PC-3 (cell line): Measurements from ENCODE around the gene GRK1. TPM values are rescaled to one million over a fixed set of nuclear protein-coding genes. Genes with fewer than 3 reads are reported as not detected.

Experiments used
- ATAC-seq: fragments of 200-7000 bp; cut with Tn5 transposase; 2 replicates; pipeline ENCODE4 v1.9.1; 2020; ENCODE audit warnings: mild to moderate bottlenecking, moderate library complexity
- BruUV-seq: library from RNA; stranded (reverse); fragments of 400-500 nt; replicated peaks from 2 replicates; lab custom pipeline; 2021; lab: Mats Ljungman, UMichigan
- CTCF ChIA-PET: fragments of 300-600 bp; sonication (Branson Sonifier 250); formaldehyde crosslinking; loops from one replicate; lab custom pipeline; 2022; ENCODE audit warnings: antibody characterized with exemption; lab: Charles Lee
- POLR2A ChIA-PET: fragments of 300-600 bp; sonication (Branson Sonifier 250); formaldehyde crosslinking; loops from one replicate; lab custom pipeline; 2022; ENCODE audit warnings: antibody characterized with exemption; ENCODE audit not compliant: unreplicated experiment; lab: Charles Lee
- DNase-seq: peaks from one replicate; pipeline ENCODE4 v3.0.0-alpha.2; 2015
- H2AFZ ChIP-seq: fragments of 300-600 bp; sonication (generic); 2 replicates; pipeline ENCODE4 v1.6.0; 2016; ENCODE audit warnings: antibody characterized with exemption, low read length
- H3F3A ChIP-seq: fragments of 300-600 bp; sonication (generic); one replicate; pipeline ENCODE4 v1.6.0; 2017; ENCODE audit warnings: antibody characterized with exemption, low read length, control low read depth, mild to moderate bottlenecking; ENCODE audit not compliant: unreplicated experiment
- H3K27ac ChIP-seq: fragments of 300-600 bp; sonication (generic); 2 replicates; pipeline ENCODE4 v1.5.1; 2016; ENCODE audit warnings: mild to moderate bottlenecking, low read length
- H3K27me3 ChIP-seq: fragments of 300-600 bp; sonication (generic); 2 replicates; pipeline ENCODE4 v1.6.1; 2016; ENCODE audit warnings: low read length, mixed read lengths
- H3K36me3 ChIP-seq: fragments of 300-600 bp; sonication (generic); 2 replicates; pipeline ENCODE4 v1.6.1; 2016; ENCODE audit warnings: low read depth, mixed run types, low read length, mixed read lengths
- H3K4me1 ChIP-seq: fragments of 300-600 bp; sonication (generic); 2 replicates; pipeline ENCODE4 v1.5.1; 2016; ENCODE audit warnings: low read length; ENCODE audit not compliant: insufficient read depth
- H3K4me2 ChIP-seq: fragments of 300-600 bp; sonication (generic); 2 replicates; pipeline ENCODE4 v1.6.0; 2016; ENCODE audit warnings: low read length
- H3K4me3 ChIP-seq: fragments of 300-600 bp; sonication (generic); 2 replicates; pipeline ENCODE4 v1.5.1; 2016; ENCODE audit warnings: mild to moderate bottlenecking, low read length, mixed read lengths
- H3K79me2 ChIP-seq: fragments of 300-600 bp; sonication (generic); 2 replicates; pipeline ENCODE4 v1.6.1; 2017; ENCODE audit warnings: low read length, mixed read lengths
- H3K9ac ChIP-seq: fragments of 300-600 bp; sonication (generic); 2 replicates; pipeline ENCODE4 v1.6.0; 2016; ENCODE audit warnings: mild to moderate bottlenecking, low read length
- H3K9me2 ChIP-seq: fragments of 300-600 bp; sonication (generic); replicated peaks from 2 replicates; pipeline ENCODE4 v1.6.1; 2016; ENCODE audit warnings: mixed run types, low read length, mixed read lengths
- H3K9me3 ChIP-seq: fragments of 300-600 bp; sonication (generic); 2 replicates; pipeline ENCODE4 v1.6.1; 2016; ENCODE audit warnings: low read length, mixed read lengths
- H4K20me1 ChIP-seq: fragments of 300-600 bp; sonication (generic); 2 replicates; pipeline ENCODE4 v1.6.1; 2016; ENCODE audit warnings: low read length, mixed read lengths
- CTCF ChIP-seq: fragments of 300-600 bp; sonication (generic); conservative IDR thresholded peaks from 2 replicates; pipeline ENCODE4 v1.5.1; 2017; ENCODE audit warnings: antibody characterized with exemption, low read depth, mild to moderate bottlenecking, low read length
- EZH2 ChIP-seq: fragments of 300-600 bp; sonication (generic); IDR thresholded peaks from one replicate; pipeline ENCODE4 v1.6.1; 2017; ENCODE audit warnings: antibody characterized with exemption, mild to moderate bottlenecking, low read length; ENCODE audit not compliant: unreplicated experiment
- EZH2phosphoT487 ChIP-seq: fragments of 300-600 bp; sonication (generic); IDR thresholded peaks from 2 replicates; pipeline ENCODE4 v1.6.1; 2018; ENCODE audit warnings: mild to moderate bottlenecking, antibody characterized with exemption, low read length, borderline replicate concordance
- intact Hi-C: fragments of 100-400 bp; cut with micrococcal nuclease; formaldehyde crosslinking; loops from 2 replicates; pipeline ENCODE4 v1.9.0; 2023
- total RNA-seq: library from RNA; depleted of rRNA; stranded (reverse); fragments of >200 nt; gene quantifications from 2 replicates; pipeline ENCODE4 v1.2.3, GENCODE V29; 2014

Gene GRK1
- total RNA-seq, 1 experiment from 2014 or later: not detected

- H3K79me2 ChIP-seq: no peaks in the 10 kb centered on the region
- H3K4me3 ChIP-seq: no peak overlapping the region
- intact Hi-C loops: loop anchor here (2.0 kb wide), 1 partner anchor 13 kb away; no protein-coding TSS in a partner anchor
- DNase-seq (no peak), ATAC-seq (no peak)
- no peak overlapping the region for H2AFZ ChIP-seq
- no peaks in the 10 kb centered on the region for H3F3A ChIP-seq
- H3K9me3 ChIP-seq: no peaks in the 10 kb centered on the region
- no peak overlapping the region for H3K9ac ChIP-seq
- no peaks in the 10 kb centered on the region for H3K4me1 ChIP-seq
- no peaks in the 10 kb centered on the region for H3K9me2 ChIP-seq
- peaks cover 31% of the 10 kb centered on the region for H3K36me3 ChIP-seq
- H3K4me2 ChIP-seq: no peak overlapping the region
- TF ChIP-seq CTCF (no peak), EZH2 (no peak), EZH2phosphoT487 (no peak)
- no peak overlapping the region for H3K27ac ChIP-seq
- ChIA-PET POLR2A (no interaction called here), CTCF (no interaction called here)
- H4K20me1 ChIP-seq: no peaks in the 10 kb centered on the region
- H3K27me3 ChIP-seq: no peaks in the 10 kb centered on the region
- BruUV-seq: no TSS peak
These were observed 31.3 kb upstream of the GRK1 start for GRCh38 chr13:113635709-113636108.

GRCh38 chr13:113636266-113636963 lies 30.6 kb upstream of the GRK1 start:
- BruUV-seq: no TSS peak
- no peak for DNase-seq
- Histone ChIP-seq H3K9me2 (no peaks in the 10 kb centered on the region), H3K9me3 (no peaks in the 10 kb centered on the region), H3F3A (no peaks in the 10 kb centered on the region), H3K4me1 (no peaks in the 10 kb centered on the region), H3K4me2 (no peak overlapping the region), H3K9ac (no peak overlapping the region), H3K27ac (no peak overlapping the region), H3K4me3 (no peak overlapping the region), H3K27me3 (no peaks in the 10 kb centered on the region), H2AFZ (no peak overlapping the region), H3K79me2 (no peaks in the 10 kb centered on the region), H3K36me3 (peaks cover 32% of the 10 kb centered on the region), H4K20me1 (no peaks in the 10 kb centered on the region)
- no peak for TF ChIP-seq EZH2phosphoT487
- TF ChIP-seq CTCF: no peak
- POLR2A ChIA-PET: no interaction called here
- CTCF ChIA-PET: no interaction called here
- intact Hi-C loops: no loop called here
- ATAC-seq: no peak
